ENCODE results near the gene C19orf73.
A peak's percentile ranks its signal among the peaks of the same experiment; 100 is the strongest.

The C19orf73 gene

GRCh38 chr19:49145573-49146407 lies 26.8 kb upstream of the C19orf73 start:
- Histone ChIP-seq H4K20me1 (ENCODE audit: insufficient read depth) (no peaks in the 10 kb centered on the region), H3K4me1 (ENCODE audit: low read depth, poor library complexity, severe bottlenecking) (peaks cover 18% of the 10 kb centered on the region), H3K27ac (no peak overlapping the region), H3K4me2 (peak overlapping the region; percentile 42; the same call in 1 of the 2 replicates), H3K79me2 (ENCODE audit: insufficient read depth, low read depth) (no peaks in the 10 kb centered on the region), H3K4me3 (IDR thresholded peaks at IDR 0.05; ENCODE audit: insufficient read depth, low read depth, low read length) (no peak overlapping the region), H3K27me3 (ENCODE audit: insufficient read depth, low read depth) (peaks cover 28% of the 10 kb centered on the region; the same call in 1 of the 2 replicates), H3K9ac (no peak overlapping the region), H3K36me3 (ENCODE audit: insufficient read depth) (no peaks in the 10 kb centered on the region), H2AFZ (ENCODE audit: low read depth) (peak overlapping the region; percentile 78)
- peak; percentile 96 for TF ChIP-seq CTCF (conservative IDR thresholded peaks at IDR 0.05; ENCODE audit: low read depth, low read length)

- no peak overlapping the region for H3K9ac ChIP-seq
- no peaks in the 10 kb centered on the region for H3K36me3 ChIP-seq (ENCODE audit: insufficient read depth)
- H3K4me3 ChIP-seq (IDR thresholded peaks at IDR 0.05; ENCODE audit: insufficient read depth, low read depth, low read length) = no peak overlapping the region
- H3K79me2 ChIP-seq (ENCODE audit: insufficient read depth, low read depth) = no peaks in the 10 kb centered on the region
- no peaks in the 10 kb centered on the region for H4K20me1 ChIP-seq (ENCODE audit: insufficient read depth)
- H3K27me3 ChIP-seq (ENCODE audit: insufficient read depth, low read depth) = peaks cover 15% of the 10 kb centered on the region; the same call in 1 of the 2 replicates
- H3K4me1 ChIP-seq (ENCODE audit: low read depth, poor library complexity, severe bottlenecking) = peaks cover 9% of the 10 kb centered on the region
- no peak overlapping the region for H2AFZ ChIP-seq (ENCODE audit: low read depth)
- H3K27ac ChIP-seq = no peak overlapping the region
- TF ChIP-seq CTCF (conservative IDR thresholded peaks at IDR 0.05; ENCODE audit: low read depth, low read length) = no peak
- no peak overlapping the region for H3K4me2 ChIP-seq
These were observed 24.0 kb upstream of the C19orf73 start for GRCh38 chr19:49142866-49143335.

- Histone ChIP-seq H3K27me3 (ENCODE audit: insufficient read depth, low read depth) (peaks cover 2% of the 10 kb centered on the region; the same call in 1 of the 2 replicates), H3K4me1 (ENCODE audit: low read depth, poor library complexity, severe bottlenecking) (peaks cover 9% of the 10 kb centered on the region), H3K4me3 (IDR thresholded peaks at IDR 0.05; ENCODE audit: insufficient read depth, low read depth, low read length) (no peak overlapping the region), H3K27ac (no peak overlapping the region), H3K4me2 (no peak overlapping the region), H4K20me1 (ENCODE audit: insufficient read depth) (no peaks in the 10 kb centered on the region), H3K36me3 (ENCODE audit: insufficient read depth) (no peaks in the 10 kb centered on the region), H2AFZ (ENCODE audit: low read depth) (no peak overlapping the region), H3K9ac (no peak overlapping the region), H3K79me2 (ENCODE audit: insufficient read depth, low read depth) (no peaks in the 10 kb centered on the region)
- TF ChIP-seq CTCF (conservative IDR thresholded peaks at IDR 0.05; ENCODE audit: low read depth, low read length) = no peak
These were observed 22.4 kb upstream of the C19orf73 start for GRCh38 chr19:49141352-49141751.

- Histone ChIP-seq H3K9ac (no peak overlapping the region), H3K4me1 (ENCODE audit: low read depth, poor library complexity, severe bottlenecking) (peaks cover 7% of the 10 kb centered on the region), H3K27ac (no peak overlapping the region), H3K4me2 (no peak overlapping the region), H3K4me3 (IDR thresholded peaks at IDR 0.05; ENCODE audit: insufficient read depth, low read depth, low read length) (no peak overlapping the region), H3K79me2 (ENCODE audit: insufficient read depth, low read depth) (no peaks in the 10 kb centered on the region), H3K36me3 (ENCODE audit: insufficient read depth) (no peaks in the 10 kb centered on the region), H3K27me3 (ENCODE audit: insufficient read depth, low read depth) (no peaks in the 10 kb centered on the region), H2AFZ (ENCODE audit: low read depth) (no peak overlapping the region), H4K20me1 (ENCODE audit: insufficient read depth) (no peaks in the 10 kb centered on the region)
- no peak for TF ChIP-seq CTCF (conservative IDR thresholded peaks at IDR 0.05; ENCODE audit: low read depth, low read length)
These were observed 22.0 kb upstream of the C19orf73 start for GRCh38 chr19:49140951-49141350.
